SH-SY5Y (cell line): ENCODE measurements around the gene DLEC1.

Experiments used
- GATA2 ChIP-seq: IDR thresholded peaks from 2 replicates; pipeline ENCODE4 v1.6.1; 2011; ENCODE audit warnings: mild to moderate bottlenecking, low read depth, low read length
- GATA3 ChIP-seq: IDR thresholded peaks from 2 replicates; pipeline ENCODE4 v1.6.1; 2011; ENCODE audit warnings: low read depth, mild to moderate bottlenecking, low read length, moderate library complexity

- TF ChIP-seq GATA2, result no peak
- TF ChIP-seq GATA3, result no peak
Observed at GRCh38 chr3:38124324-38125122, 85.5 kb downstream of the DLEC1 start.
